Measurements from ENCODE around the gene TWF1. TPM values are rescaled to one million over a fixed set of nuclear protein-coding genes. Genes with fewer than 3 reads are reported as not detected.

Gene TWF1
- total RNA-seq, 1 experiment from 2014 or later = 105 TPM

GRCh38 chr12:43786899-43787693 lies 19.0 kb downstream of the TWF1 start:
- Mint-ChIP-seq H3K4me1 (ENCODE audit: insufficient read depth, unreplicated experiment) (no peaks in the 10 kb centered on the region), H3K27ac (ENCODE audit: low read depth, unreplicated experiment) (no peak overlapping the region), H3K4me3 (ENCODE audit: unreplicated experiment) (no peak overlapping the region), H3K27me3 (ENCODE audit: insufficient read depth, unreplicated experiment) (no peaks in the 10 kb centered on the region), H3K36me3 (ENCODE audit: insufficient read depth, unreplicated experiment) (peaks cover 36% of the 10 kb centered on the region), H3K9me3 (ENCODE audit: unreplicated experiment) (peaks cover 6% of the 10 kb centered on the region)
- intact Hi-C loops (cut with micrococcal nuclease) = no loop called here
- no peak for DNase-seq (ENCODE audit: unreplicated experiment)
- BruUV-seq (replicated peaks) = TSS peak; percentile 33
- ChIA-PET CTCF (no interaction called here), POLR2A (interaction anchor here (0.5 to 1.1 kb wide), 3 partner anchors 10 to 28 kb away, joined by 3 to 4 read pairs (median 3); partner anchors contain the start of gene IRAK4)
- TF ChIP-seq CTCF (IDR thresholded peaks at IDR 0.05; ENCODE audit: unreplicated experiment) = no peak

GRCh38 chr12:43776498-43776897 lies 29.6 kb downstream of the TWF1 start:
- Mint-ChIP-seq H3K4me1 (ENCODE audit: insufficient read depth, unreplicated experiment) (no peaks in the 10 kb centered on the region), H3K27ac (ENCODE audit: low read depth, unreplicated experiment) (no peak overlapping the region), H3K36me3 (ENCODE audit: insufficient read depth, unreplicated experiment) (peaks cover 25% of the 10 kb centered on the region), H3K9me3 (ENCODE audit: unreplicated experiment) (no peaks in the 10 kb centered on the region), H3K4me3 (ENCODE audit: unreplicated experiment) (no peak overlapping the region), H3K27me3 (ENCODE audit: insufficient read depth, unreplicated experiment) (no peaks in the 10 kb centered on the region)
- intact Hi-C loops (cut with micrococcal nuclease) = loop anchor here (1.0 kb wide), 1 partner anchor 106 kb away; no protein-coding TSS in a partner anchor
- BruUV-seq (replicated peaks) = no TSS peak
- ChIA-PET CTCF (interaction anchor here (0.6 to 4.9 kb wide), 7 partner anchors 8 to 331 kb away, joined by 3 to 46 read pairs (median 5); partner anchors contain the start of gene TWF1), POLR2A (interaction anchor here (0.9 to 2.1 kb wide), 4 partner anchors 17 to 106 kb away, joined by 3 to 6 read pairs (median 5); partner anchors contain the start of genes IRAK4, PUS7L and TWF1)
- DNase-seq (ENCODE audit: unreplicated experiment) = peak; percentile 28
- peak; percentile 18 for TF ChIP-seq CTCF (IDR thresholded peaks at IDR 0.05; ENCODE audit: unreplicated experiment)

- BruUV-seq (replicated peaks) = no TSS peak
- intact Hi-C loops (cut with micrococcal nuclease) = no loop called here
- Mint-ChIP-seq H3K4me3 (ENCODE audit: unreplicated experiment) (no peak overlapping the region), H3K9me3 (ENCODE audit: unreplicated experiment) (no peaks in the 10 kb centered on the region), H3K36me3 (ENCODE audit: insufficient read depth, unreplicated experiment) (peaks cover 11% of the 10 kb centered on the region), H3K27ac (ENCODE audit: low read depth, unreplicated experiment) (no peak overlapping the region), H3K4me1 (ENCODE audit: insufficient read depth, unreplicated experiment) (no peaks in the 10 kb centered on the region), H3K27me3 (ENCODE audit: insufficient read depth, unreplicated experiment) (no peaks in the 10 kb centered on the region)
- ChIA-PET POLR2A (no interaction called here), CTCF (interaction anchor here (0.6 kb wide), 1 partner anchor 128 kb away, joined by 3 read pairs; no protein-coding TSS in a partner anchor)
- no peak for TF ChIP-seq CTCF (IDR thresholded peaks at IDR 0.05; ENCODE audit: unreplicated experiment)
- no peak for DNase-seq (ENCODE audit: unreplicated experiment)
Measured at GRCh38 chr12:43766291-43766690, 39.8 kb downstream of the TWF1 start.

GRCh38 chr12:43764528-43764927 lies 41.6 kb downstream of the TWF1 start:
- no peak for TF ChIP-seq CTCF (IDR thresholded peaks at IDR 0.05; ENCODE audit: unreplicated experiment)
- no TSS peak for BruUV-seq (replicated peaks)
- Mint-ChIP-seq H3K27ac (ENCODE audit: low read depth, unreplicated experiment) (no peak overlapping the region), H3K4me1 (ENCODE audit: insufficient read depth, unreplicated experiment) (peaks cover 10% of the 10 kb centered on the region), H3K27me3 (ENCODE audit: insufficient read depth, unreplicated experiment) (no peaks in the 10 kb centered on the region), H3K9me3 (ENCODE audit: unreplicated experiment) (no peaks in the 10 kb centered on the region), H3K4me3 (ENCODE audit: unreplicated experiment) (no peak overlapping the region), H3K36me3 (ENCODE audit: insufficient read depth, unreplicated experiment) (peaks cover 15% of the 10 kb centered on the region)
- CTCF ChIA-PET = interaction anchor here (1.1 kb wide), 1 partner anchor 42 kb away, joined by 3 read pairs; the partner anchor contains the start of gene TWF1
- no peak for DNase-seq (ENCODE audit: unreplicated experiment)
- POLR2A ChIA-PET = no interaction called here
- intact Hi-C loops (cut with micrococcal nuclease) = no loop called here

Data from MCF 10A (cell line).